Measurements from ENCODE around the gene ANKRD28. TPM values are rescaled to one million over a fixed set of nuclear protein-coding genes. Genes with fewer than 3 reads are reported as not detected.

The ANKRD28 gene
- total and polyA plus RNA-seq, 9 of the 15 experiments (the other 6 are each of a cell fraction or from before 2014, with no cell fraction given): 11.7 to 66.0 (median 36.7) TPM

GRCh38 chr3:15839568-15839967 lies 41.8 kb upstream of the ANKRD28 start:
- H3K4me3 ChIP-seq: no peak overlapping the region
- H2AFZ ChIP-seq (ENCODE audit: low read depth, low read length): no peak overlapping the region
- peaks cover 93% of the 10 kb centered on the region for H3K79me2 ChIP-seq (ENCODE audit: control insufficient read depth, insufficient read depth, low read length)
- FAIRE-seq (no peak), DNase-seq (ENCODE audit: extremely low read depth in 1 of 4, low spot score in 3 of 4) (no peak), ATAC-seq (no peak)
- H3K36me3 ChIP-seq (ENCODE audit: control insufficient read depth, insufficient read depth, low read length): no peaks in the 10 kb centered on the region; the same call in 2 of the 3 replicates
- no peak overlapping the region for H3K9ac ChIP-seq (ENCODE audit: insufficient read depth in 1 of 2, low read depth in 2 of 2, low read length in 2 of 2)
- in situ Hi-C loops (cut with MboI) (no loop called here), intact Hi-C loops (cut with micrococcal nuclease) (no loop called here)
- POLR2A ChIA-PET: interaction anchor here (0.6 kb wide), 1 partner anchor 14 kb away, joined by 3 read pairs; no protein-coding TSS in a partner anchor
- no peaks in the 10 kb centered on the region for H3K4me1 ChIP-seq (replicated peaks in 1 of 2; ENCODE audit: control insufficient read depth in 2 of 2, insufficient read depth in 2 of 2, low read length in 2 of 2)
- no peak overlapping the region for H3K27ac ChIP-seq (ENCODE audit: extremely low read depth, low read depth, low read length)
- TF ChIP-seq ZNF324 (CRISPR knock-in tag; IDR thresholded peaks at IDR 0.05): peak; percentile 96
- TF ChIP-seq SETDB1 (IDR thresholded peaks at IDR 0.05; ENCODE audit: low read length): no peak
- TF ChIP-seq RBM34 (IDR thresholded peaks at IDR 0.05; ENCODE audit: borderline replicate concordance, insufficient read depth, low read length): no peak
- no peaks in the 10 kb centered on the region for H3K9me1 ChIP-seq (ENCODE audit: control insufficient read depth, insufficient read depth, low read length)
- H3K4me2 ChIP-seq (ENCODE audit: insufficient read depth, low read length): no peak overlapping the region
- no peaks in the 10 kb centered on the region for H4K20me1 ChIP-seq (replicated peaks; ENCODE audit: control insufficient read depth, insufficient read depth, low read length)
- BruUV-seq (replicated peaks): no TSS peak
- H3K9me3 ChIP-seq (replicated peaks; ENCODE audit: control insufficient read depth, insufficient read depth, low read depth, low read length): no peaks in the 10 kb centered on the region; the same call in 1 of the 2 replicates
- no peaks in the 10 kb centered on the region for H3K27me3 ChIP-seq (ENCODE audit: control insufficient read depth in 2 of 2, insufficient read depth in 2 of 2, low read length in 2 of 2)
- WGBS (ENCODE audit: insufficient coverage, low coverage, missing lambda C conversion rate): 91% methylated on average over 2 of the region's 2 CpGs
- CTCF ChIA-PET (ENCODE audit: low intra/inter-chr PET ratio): no interaction called here

DNA sequence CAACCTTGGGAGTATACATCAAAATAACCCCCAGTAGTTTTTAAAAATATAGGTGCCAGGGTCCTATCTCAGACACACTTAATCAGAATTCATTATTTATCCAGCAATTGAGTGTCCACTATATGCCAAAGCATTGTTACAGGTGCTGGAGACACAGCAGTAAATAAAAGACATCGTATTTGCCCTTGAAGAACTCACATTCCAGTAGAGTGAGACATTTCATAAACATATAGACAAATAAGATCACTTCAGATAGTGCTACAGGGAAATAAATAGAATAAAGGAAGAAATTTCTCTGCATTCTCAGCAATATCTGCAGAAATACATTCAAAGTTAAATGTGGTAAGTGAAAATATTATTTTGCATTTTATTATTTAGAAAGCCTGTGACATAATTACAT lies 34.1 kb upstream of the ANKRD28 start:
- 42% methylated on average over 1 of the region's 1 CpG for WGBS (ENCODE audit: insufficient coverage, low coverage, missing lambda C conversion rate)

More for the DNA sequence above, 34.1 kb upstream of the ANKRD28 start:
- CTCF ChIA-PET (ENCODE audit: low intra/inter-chr PET ratio): no interaction called here
- no peak overlapping the region for H3K9ac ChIP-seq (ENCODE audit: insufficient read depth in 1 of 2, low read depth in 2 of 2, low read length in 2 of 2)
- H3K4me2 ChIP-seq (ENCODE audit: insufficient read depth, low read length): no peak overlapping the region
- FAIRE-seq (no peak), ATAC-seq (no peak), DNase-seq (ENCODE audit: extremely low read depth in 1 of 4, low spot score in 3 of 4) (no peak)
- no peaks in the 10 kb centered on the region for H3K9me3 ChIP-seq (replicated peaks; ENCODE audit: control insufficient read depth, insufficient read depth, low read depth, low read length)
- H3K27me3 ChIP-seq (ENCODE audit: control insufficient read depth in 2 of 2, insufficient read depth in 2 of 2, low read length in 2 of 2): no peaks in the 10 kb centered on the region
- BruUV-seq (replicated peaks): no TSS peak
- no peak for TF ChIP-seq SRSF1 (IDR thresholded peaks at IDR 0.05; ENCODE audit: low read depth, low read length)
- TF ChIP-seq, protein P1, sequence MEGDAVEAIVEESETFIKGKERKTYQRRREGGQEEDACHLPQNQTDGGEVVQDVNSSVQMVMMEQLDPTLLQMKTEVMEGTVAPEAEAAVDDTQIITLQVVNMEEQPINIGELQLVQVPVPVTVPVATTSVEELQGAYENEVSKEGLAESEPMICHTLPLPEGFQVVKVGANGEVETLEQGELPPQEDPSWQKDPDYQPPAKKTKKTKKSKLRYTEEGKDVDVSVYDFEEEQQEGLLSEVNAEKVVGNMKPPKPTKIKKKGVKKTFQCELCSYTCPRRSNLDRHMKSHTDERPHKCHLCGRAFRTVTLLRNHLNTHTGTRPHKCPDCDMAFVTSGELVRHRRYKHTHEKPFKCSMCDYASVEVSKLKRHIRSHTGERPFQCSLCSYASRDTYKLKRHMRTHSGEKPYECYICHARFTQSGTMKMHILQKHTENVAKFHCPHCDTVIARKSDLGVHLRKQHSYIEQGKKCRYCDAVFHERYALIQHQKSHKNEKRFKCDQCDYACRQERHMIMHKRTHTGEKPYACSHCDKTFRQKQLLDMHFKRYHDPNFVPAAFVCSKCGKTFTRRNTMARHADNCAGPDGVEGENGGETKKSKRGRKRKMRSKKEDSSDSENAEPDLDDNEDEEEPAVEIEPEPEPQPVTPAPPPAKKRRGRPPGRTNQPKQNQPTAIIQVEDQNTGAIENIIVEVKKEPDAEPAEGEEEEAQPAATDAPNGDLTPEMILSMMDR (IDR thresholded peaks at IDR 0.05 in 2 of 3, conservative IDR thresholded peaks at IDR 0.05 in 1 of 3; ENCODE audit: insufficient read depth in 2 of 3, low read depth in 1 of 3, low read length in 3 of 3): no peak
- TF ChIP-seq PCBP2 (IDR thresholded peaks at IDR 0.05; ENCODE audit: low read depth, low read length, poor library complexity, severe bottlenecking): no peak
- no peak for TF ChIP-seq CBFA2T2 (conservative IDR thresholded peaks at IDR 0.05)
- TF ChIP-seq ILF3 (IDR thresholded peaks at IDR 0.05; ENCODE audit: borderline replicate concordance): no peak
- TF ChIP-seq, protein P2, sequence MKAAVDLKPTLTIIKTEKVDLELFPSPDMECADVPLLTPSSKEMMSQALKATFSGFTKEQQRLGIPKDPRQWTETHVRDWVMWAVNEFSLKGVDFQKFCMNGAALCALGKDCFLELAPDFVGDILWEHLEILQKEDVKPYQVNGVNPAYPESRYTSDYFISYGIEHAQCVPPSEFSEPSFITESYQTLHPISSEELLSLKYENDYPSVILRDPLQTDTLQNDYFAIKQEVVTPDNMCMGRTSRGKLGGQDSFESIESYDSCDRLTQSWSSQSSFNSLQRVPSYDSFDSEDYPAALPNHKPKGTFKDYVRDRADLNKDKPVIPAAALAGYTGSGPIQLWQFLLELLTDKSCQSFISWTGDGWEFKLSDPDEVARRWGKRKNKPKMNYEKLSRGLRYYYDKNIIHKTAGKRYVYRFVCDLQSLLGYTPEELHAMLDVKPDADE (conservative IDR thresholded peaks at IDR 0.05; ENCODE audit: control insufficient read depth, low read depth, low read length): no peak
- TF ChIP-seq RB1 (IDR thresholded peaks at IDR 0.05; ENCODE audit: low read depth): no peak
- no peak for TF ChIP-seq CBX1 (IDR thresholded peaks at IDR 0.05; ENCODE audit: low read depth)
- no peak for TF ChIP-seq HMG20A (CRISPR knock-in tag; conservative IDR thresholded peaks at IDR 0.05)
- 0 out of 2 replicates have a peak, but pooled peaks cover 3% of the 10 kb centered on the region for H4K20me1 ChIP-seq (replicated peaks; ENCODE audit: control insufficient read depth, insufficient read depth, low read length)
- H3K79me2 ChIP-seq (ENCODE audit: control insufficient read depth, insufficient read depth, low read length): peaks cover 73% of the 10 kb centered on the region
- POLR2A ChIA-PET: interaction anchor here (1.0 kb wide), 1 partner anchor 15 kb away, joined by 3 read pairs; no protein-coding TSS in a partner anchor
- H3K4me3 ChIP-seq: no peak overlapping the region
- H3K27ac ChIP-seq (ENCODE audit: extremely low read depth, low read depth, low read length): no peak overlapping the region
- in situ Hi-C loops (cut with MboI) (no loop called here), intact Hi-C loops (cut with micrococcal nuclease) (no loop called here)
- H3K9me1 ChIP-seq (ENCODE audit: control insufficient read depth, insufficient read depth, low read length): no peaks in the 10 kb centered on the region
- H3K4me1 ChIP-seq (replicated peaks in 1 of 2; ENCODE audit: control insufficient read depth in 2 of 2, insufficient read depth in 2 of 2, low read length in 2 of 2): no peaks in the 10 kb centered on the region
- no peak overlapping the region for H2AFZ ChIP-seq (ENCODE audit: low read depth, low read length)
- no peaks in the 10 kb centered on the region for H3K36me3 ChIP-seq (ENCODE audit: control insufficient read depth, insufficient read depth, low read length)

Data from K562 (cell line).